Mesodermal cell (in vitro differentiated cells): ENCODE results near the gene EEF2.
"Not testable (repeated sequence)": the region's sequence is repeated elsewhere in the genome, so short reads cannot be mapped to it uniquely, and the experiment has no call there.

Experiments used
- H3K27ac ChIP-seq: 2 replicates; pipeline ENCODE4 v1.7.0; 2013; ENCODE audit warnings: mild to moderate bottlenecking, low read depth, low read length, moderate library complexity; ENCODE audit not compliant: severe bottlenecking
- H3K36me3 ChIP-seq: 2 replicates; pipeline ENCODE4 v1.7.1; 2013; ENCODE audit warnings: mild to moderate bottlenecking, low read length, moderate library complexity; ENCODE audit not compliant: control insufficient read depth, insufficient read depth
- H3K4me1 ChIP-seq: one replicate; pipeline ENCODE4 v1.7.1; 2013; ENCODE audit warnings: mild to moderate bottlenecking, low read length; ENCODE audit not compliant: insufficient read depth, control insufficient read depth, poor library complexity, severe bottlenecking
- H3K4me3 ChIP-seq: 2 replicates; pipeline ENCODE4 v1.7.0; 2013; ENCODE audit warnings: low read length, control low read depth, mild to moderate bottlenecking; ENCODE audit not compliant: insufficient read depth, poor library complexity, severe bottlenecking; ENCODE audit errors: extremely low read depth
- H3K9me3 ChIP-seq: 2 replicates; pipeline ENCODE4 v1.7.1; 2013; ENCODE audit warnings: mild to moderate bottlenecking, low read length, moderate library complexity; ENCODE audit not compliant: control insufficient read depth
- WGBS, 2 experiments: methylation state at CpG; one replicate each; pipeline ENCODE4 v1.1.5; 2013; ENCODE audit warnings: missing lambda C conversion rate in 2 of 2; ENCODE audit not compliant: insufficient coverage in 2 of 2; 5-methylcytosine and 5-hydroxymethylcytosine counted together

The EEF2 gene

DNA sequence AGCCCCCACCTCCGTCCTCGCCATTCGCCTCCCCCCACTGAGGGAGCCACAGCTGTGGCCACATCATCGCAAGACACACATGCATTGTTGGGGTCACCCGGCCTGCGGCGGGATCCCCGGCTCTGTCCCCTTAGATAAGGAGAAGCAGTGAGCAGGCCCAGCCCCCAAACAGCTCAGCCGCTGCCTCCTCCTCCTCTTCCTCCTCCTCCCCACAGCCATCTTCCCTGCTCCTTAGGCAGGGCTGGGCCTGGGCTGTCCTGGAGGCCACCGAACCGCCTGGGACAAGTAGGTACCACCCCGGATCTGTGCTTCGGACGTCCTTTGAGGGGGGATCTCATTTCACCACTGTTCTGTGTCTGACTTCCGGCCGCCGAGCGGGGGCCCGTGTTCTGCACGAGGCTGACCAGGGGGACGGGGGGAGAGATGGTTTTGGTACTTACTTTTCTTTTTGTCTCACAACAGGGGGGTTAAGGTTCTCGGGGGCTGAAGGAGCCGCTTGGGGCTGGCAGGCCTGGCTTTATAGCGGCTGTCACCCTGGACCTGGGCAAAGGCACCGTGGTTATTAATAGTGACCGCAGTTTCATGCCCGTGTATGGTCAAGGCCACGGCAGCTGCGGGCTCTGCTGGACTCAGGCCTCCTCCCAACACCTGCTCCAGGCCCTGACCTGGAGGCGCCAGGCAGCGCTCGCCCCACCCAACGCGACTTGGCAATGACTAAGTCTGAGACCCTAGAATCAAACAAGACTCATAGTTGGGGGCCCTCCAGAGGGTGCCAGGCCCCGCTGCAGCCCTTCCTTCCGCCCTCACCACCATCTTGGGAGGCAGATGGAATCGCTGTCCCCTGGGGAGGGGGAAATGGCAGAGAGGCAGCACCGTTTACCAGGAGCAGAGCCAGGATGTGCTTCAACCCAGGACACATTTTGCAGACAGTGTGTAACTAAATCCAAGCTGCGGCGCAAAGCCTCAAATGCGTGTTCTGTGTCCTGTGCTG, 34.1 kb downstream of the EEF2 start:
- peaks cover 6% of the 10 kb centered on the region for H3K4me1 ChIP-seq
- H3K4me3 ChIP-seq, result no peak overlapping the region
- H3K27ac ChIP-seq, result no peak overlapping the region
- no peaks in the 10 kb centered on the region for H3K9me3 ChIP-seq
- peaks cover 5% of the 10 kb centered on the region for H3K36me3 ChIP-seq
- WGBS, 2 experiments, result 85 to 91% methylated on average over 19 to 30 of the region's 41 CpGs

DNA sequence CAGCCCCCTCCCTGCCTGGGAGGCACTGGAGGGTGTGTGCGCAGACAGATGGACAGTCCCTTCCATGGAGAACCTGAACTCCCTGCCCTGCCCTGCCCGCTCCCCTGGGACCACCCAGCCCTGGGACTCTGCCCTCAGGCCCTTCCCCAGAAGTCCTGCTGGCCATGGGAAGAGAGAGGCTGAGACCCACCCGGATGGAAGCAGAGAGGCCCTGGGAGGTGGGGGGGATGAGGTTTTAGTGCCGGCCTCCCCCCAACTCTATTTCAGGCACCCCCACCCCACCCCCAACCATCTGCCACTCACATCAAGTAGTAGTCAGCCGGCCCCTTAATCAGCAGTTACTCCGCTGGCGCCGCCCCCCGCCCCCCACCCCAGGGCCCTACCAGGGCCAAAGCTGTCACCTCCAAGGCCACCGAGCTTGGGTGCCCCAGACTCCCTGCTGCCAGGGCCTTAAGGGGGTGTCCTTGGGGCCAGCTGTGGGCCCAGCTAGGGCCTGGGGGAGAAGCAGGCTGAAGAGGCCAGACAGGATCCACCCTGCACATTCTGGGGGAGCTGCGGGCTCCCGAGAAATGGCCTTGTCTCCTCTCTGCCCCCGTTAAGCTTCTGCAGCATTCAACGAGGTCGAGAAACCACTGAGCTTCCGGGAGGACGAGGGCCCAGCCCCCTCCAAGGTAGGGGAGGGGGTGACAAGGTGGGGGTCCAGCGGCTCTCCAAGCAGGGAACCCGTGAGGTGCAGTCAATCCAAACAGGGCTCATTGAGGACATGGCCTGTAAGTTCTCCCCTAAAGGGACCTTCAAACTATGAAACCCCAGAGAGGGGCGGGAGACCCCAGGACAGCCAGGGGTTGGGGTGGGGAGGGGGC, 35.0 kb downstream of the EEF2 start:
- WGBS, 2 experiments, result 80 to 89% methylated on average over 7 to 11 of the region's 20 CpGs
- Histone ChIP-seq H3K4me1 (peaks cover 6% of the 10 kb centered on the region), H3K27ac (no peak overlapping the region), H3K4me3 (no peak overlapping the region), H3K9me3 (no peaks in the 10 kb centered on the region), H3K36me3 (no peaks in the 10 kb centered on the region)

DNA sequence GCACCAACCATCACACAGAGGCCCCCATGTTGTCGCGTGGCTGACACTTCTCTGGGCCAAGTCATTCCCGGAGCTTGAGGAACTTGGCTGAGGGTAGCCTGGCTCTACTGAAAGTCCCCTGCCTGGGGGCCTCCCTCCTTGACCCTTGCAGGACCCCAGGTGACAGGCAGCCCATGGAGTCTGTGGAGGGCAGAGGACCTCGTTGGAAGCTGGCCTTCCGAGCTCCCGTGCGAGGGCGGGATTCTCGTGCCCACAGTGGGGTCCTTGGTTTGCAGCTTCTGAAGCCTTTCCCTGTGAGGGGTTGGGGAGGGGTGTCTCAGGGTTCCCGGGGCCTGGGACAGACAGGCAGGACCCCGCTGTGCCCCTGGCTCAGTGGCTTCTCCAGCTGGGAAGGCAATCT, 36.0 kb downstream of the EEF2 start:
- H3K27ac ChIP-seq, result no peak overlapping the region
- no peaks in the 10 kb centered on the region for H3K36me3 ChIP-seq
- H3K4me1 ChIP-seq, result peaks cover 6% of the 10 kb centered on the region
- 90% methylated on average over 3 to 7 of the region's 11 CpGs for WGBS, 2 experiments
- H3K4me3 ChIP-seq, result no peak overlapping the region
- no peaks in the 10 kb centered on the region for H3K9me3 ChIP-seq

DNA sequence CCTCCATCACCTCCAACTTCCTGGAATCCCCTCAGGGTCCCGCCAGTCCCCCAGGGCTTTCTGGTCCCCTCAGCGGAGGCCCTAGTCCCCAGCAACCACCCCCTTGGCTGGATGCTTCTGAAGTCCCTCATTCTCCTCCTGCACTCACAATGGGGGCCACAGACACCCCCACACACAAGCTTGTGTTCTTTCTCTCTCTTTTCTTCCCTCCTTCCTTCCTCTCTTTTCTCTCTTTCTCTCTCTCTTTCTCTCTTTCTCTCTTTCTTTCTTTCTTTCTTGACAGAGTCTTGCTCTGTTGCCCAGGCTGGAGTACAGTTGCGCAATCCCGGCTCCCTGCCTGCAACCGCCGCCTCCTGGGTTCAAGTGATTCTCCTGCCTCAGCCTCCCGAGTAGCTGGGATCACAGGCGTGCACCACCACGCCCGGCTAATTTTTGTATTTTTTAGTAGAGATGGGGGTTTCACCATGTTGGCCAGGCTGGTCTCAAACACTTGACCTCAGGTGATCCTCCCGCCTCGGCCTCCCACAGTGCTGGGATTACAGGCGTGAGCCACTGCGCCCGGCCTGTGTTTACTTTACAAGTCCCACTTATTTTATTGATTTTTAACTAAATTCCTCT, 37.8 kb downstream of the EEF2 start:
- WGBS, 2 experiments, result 91% methylated on average over 8 to 11 of the region's 15 CpGs
- not testable (repeated sequence) for H3K36me3 ChIP-seq, H3K9me3 ChIP-seq, H3K27ac ChIP-seq, H3K4me1 ChIP-seq, H3K4me3 ChIP-seq

DNA sequence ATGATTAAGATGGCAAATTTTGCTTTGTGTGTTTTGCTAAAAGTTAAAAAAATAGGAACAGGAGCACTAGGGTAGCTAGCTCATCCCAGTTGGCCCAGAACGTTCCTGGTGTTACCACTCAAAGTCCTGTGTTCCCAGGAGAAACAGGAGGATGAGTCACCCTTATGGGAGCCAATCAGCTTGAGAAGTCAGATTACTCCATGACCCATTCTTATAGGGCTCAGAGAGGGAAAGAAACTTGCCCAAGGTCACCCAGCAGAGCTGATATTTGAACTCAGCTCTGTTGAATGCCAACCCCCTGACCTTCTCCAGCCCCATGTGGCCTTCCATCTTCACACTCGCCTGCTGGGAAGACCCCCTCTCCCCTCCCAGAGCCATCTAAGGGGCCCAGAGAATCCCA, 39.4 kb downstream of the EEF2 start:
- H3K4me1 ChIP-seq, result no peaks in the 10 kb centered on the region
- H3K4me3 ChIP-seq, result no peak overlapping the region
- 73 to 88% methylated on average over 1 to 2 of the region's 2 CpGs for WGBS, 2 experiments
- no peaks in the 10 kb centered on the region for H3K9me3 ChIP-seq
- no peak overlapping the region for H3K27ac ChIP-seq
- H3K36me3 ChIP-seq, result no peaks in the 10 kb centered on the region

DNA sequence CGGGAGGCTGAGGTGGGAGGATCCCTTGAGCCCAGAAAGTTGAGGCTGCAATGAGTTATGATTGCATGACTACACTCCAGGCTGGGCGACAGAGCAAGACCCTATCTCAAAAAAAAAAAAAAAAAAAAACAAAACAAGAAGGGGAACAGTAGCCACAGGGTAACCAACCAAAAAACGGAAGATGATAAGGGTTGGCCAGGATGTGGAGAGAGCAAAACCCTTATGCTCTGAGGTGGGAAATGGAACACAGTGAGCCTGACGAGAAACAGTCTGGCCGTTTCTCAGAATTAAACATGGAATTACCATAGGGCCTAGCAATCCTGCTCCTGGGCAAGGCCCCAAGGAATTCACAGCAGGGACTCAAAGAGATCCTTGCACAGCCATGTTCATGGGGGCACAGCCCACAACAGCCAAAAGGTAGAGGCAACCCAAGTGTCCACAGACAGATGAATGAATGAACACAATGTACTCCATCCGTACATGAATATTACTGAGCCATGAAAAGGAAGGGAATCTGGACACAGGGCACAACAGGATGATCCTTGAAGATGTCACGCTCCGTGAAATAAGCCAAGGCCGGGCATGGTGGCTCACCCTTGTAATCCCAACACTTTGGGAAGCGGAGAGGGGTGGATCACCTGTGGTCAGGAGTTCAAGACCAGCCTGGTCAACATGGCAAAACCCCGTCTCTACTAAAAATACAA, 41.1 kb downstream of the EEF2 start:
- WGBS, 2 experiments, result 93 to 94% methylated on average over 10 of the region's 11 CpGs
- H3K4me3 ChIP-seq, result no peak overlapping the region
- no peaks in the 10 kb centered on the region for H3K4me1 ChIP-seq
- H3K9me3 ChIP-seq, result no peaks in the 10 kb centered on the region
- no peak overlapping the region for H3K27ac ChIP-seq
- no peaks in the 10 kb centered on the region for H3K36me3 ChIP-seq

DNA sequence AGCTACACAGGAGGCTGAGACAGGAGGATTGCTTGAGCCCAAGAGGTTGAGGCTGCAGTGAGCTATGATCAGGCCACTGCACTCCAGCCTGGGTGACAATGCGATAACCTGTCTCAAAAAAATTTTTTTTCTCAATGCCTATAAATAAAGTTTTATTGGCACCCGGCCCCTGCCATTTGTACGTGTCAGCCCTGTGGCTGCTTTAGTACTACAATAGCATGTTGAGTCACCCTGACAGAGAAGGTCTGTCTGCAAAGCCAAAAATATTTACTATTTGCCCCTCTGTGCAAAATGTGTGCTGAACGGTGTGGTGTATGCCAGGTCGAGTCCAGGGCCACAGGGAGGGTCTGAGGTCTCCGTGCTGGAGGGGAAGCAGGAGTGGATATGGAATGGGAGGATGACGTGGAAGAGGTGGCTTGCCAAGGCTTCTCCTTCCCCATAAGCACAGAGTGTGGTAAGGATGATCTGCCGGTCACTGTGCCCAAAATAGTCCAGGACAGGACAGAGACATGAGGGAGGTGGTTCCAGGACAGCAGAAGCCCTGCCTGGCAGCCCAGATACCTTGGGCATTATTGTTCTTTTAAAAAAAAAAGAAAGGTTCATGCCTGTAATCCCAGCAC, 42.4 kb downstream of the EEF2 start:
- H3K27ac ChIP-seq, result no peak overlapping the region
- no peak overlapping the region for H3K4me3 ChIP-seq
- H3K4me1 ChIP-seq, result no peaks in the 10 kb centered on the region
- 93 to 97% methylated on average over 3 to 5 of the region's 8 CpGs for WGBS, 2 experiments
- no peaks in the 10 kb centered on the region for H3K36me3 ChIP-seq
- H3K9me3 ChIP-seq, result no peaks in the 10 kb centered on the region

GRCh38 chr19:3938300-3938950, 46.8 kb downstream of the EEF2 start:
- not testable (repeated sequence) for H3K9me3 ChIP-seq, H3K4me3 ChIP-seq, H3K27ac ChIP-seq, H3K36me3 ChIP-seq, H3K4me1 ChIP-seq
- WGBS, 2 experiments, result 95 to 98% methylated on average over 14 to 17 of the region's 22 CpGs

- Histone ChIP-seq H3K4me1 (no peaks in the 10 kb centered on the region), H3K36me3 (no peaks in the 10 kb centered on the region), H3K9me3 (no peaks in the 10 kb centered on the region), H3K4me3 (no peak overlapping the region), H3K27ac (no peak overlapping the region)
- 89 to 90% methylated on average over 14 to 19 of the region's 29 CpGs for WGBS, 2 experiments
Observed at GRCh38 chr19:3936506-3937442, 48.5 kb downstream of the EEF2 start.
